GM19238 (cell line): ENCODE results near the gene GMDS.
A peak's percentile ranks its signal among the peaks of the same experiment; 100 is the strongest.

Experiments
- DNase-seq: peaks from one replicate; pipeline ENCODE4 v3.0.0; 2011; ENCODE audit warnings: low spot score; ENCODE audit not compliant: insufficient read length

GMDS gene

DNA sequence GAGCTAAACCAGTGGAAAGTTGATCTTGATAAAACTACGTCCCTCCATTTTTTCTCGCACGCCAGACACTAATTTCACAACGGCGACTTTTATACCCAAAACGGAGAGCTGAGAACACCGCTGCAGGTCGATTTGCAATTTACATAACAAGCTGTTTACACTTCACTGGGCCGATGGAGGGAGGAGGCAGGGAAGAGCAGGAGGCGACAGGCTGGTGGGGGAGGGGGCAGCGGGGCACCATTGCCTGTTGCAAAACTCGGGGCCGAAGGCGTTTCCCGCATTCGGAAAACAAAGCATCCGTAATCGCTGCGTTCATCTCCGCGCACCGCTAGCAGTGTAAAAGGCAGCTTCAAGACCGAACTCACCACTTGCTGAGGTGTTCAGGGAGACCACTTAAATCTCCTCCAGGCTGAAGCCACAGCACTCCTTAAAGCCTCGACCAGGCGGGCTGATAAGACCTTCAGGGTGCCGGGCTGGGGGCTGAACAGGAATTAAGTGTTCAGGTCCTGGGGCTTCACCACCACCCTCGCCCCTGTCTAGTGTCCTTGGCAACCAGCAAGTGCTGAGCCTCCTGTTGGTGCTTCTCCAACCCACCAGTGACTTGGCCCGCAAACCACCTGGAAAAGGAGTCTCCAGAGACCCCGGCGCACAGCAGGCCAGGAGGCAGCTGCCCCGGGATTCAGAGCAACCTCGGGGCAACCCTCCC, 637.7 kb downstream of the GMDS start:
- no peak for DNase-seq

GRCh38 chr6:1606780-1607515, 638.5 kb downstream of the GMDS start:
- DNase-seq = no peak

DNA sequence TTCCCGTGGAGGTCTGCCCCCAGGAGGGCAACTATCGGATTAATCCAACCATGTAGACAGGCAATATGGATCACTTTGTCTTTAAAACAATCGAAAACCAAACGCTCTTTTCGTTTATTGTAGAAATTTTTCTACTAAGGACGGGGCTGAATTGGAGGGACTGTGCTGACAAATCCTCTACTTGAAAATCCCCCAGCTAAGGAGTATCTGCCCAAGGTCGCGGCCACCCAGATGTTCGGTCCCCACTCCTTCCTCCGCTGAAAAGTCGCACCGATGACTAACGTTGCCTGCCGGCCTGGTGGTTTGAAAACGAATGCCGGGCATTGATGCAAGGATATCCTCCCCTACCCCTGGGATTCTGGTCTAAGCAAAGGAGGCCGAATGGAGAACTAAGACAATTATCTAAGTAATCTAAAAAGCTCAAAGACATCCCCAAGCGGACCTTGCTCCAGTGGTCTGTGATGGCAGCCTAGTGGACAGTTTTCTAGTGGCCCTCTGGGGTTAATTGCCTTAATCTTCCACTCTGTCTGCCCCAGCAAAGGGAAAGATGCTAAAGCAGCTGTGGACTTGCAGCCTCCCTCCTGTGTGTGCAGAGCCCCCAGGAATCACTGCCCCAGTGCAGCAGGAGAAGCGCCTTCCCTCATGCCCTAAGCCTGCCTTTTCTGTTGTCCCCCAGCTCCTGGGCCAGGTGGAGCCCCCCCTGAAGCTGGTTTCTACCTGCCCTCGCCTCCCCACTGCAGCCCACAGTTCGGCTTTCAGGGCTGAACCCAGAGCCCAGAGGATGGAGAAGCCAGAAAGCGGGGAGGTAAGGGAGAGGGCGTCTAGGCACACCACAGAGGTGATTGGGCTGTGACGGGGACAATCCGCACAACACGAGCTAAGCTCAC, 639.3 kb downstream of the GMDS start:
- DNase-seq = no peak

DNA sequence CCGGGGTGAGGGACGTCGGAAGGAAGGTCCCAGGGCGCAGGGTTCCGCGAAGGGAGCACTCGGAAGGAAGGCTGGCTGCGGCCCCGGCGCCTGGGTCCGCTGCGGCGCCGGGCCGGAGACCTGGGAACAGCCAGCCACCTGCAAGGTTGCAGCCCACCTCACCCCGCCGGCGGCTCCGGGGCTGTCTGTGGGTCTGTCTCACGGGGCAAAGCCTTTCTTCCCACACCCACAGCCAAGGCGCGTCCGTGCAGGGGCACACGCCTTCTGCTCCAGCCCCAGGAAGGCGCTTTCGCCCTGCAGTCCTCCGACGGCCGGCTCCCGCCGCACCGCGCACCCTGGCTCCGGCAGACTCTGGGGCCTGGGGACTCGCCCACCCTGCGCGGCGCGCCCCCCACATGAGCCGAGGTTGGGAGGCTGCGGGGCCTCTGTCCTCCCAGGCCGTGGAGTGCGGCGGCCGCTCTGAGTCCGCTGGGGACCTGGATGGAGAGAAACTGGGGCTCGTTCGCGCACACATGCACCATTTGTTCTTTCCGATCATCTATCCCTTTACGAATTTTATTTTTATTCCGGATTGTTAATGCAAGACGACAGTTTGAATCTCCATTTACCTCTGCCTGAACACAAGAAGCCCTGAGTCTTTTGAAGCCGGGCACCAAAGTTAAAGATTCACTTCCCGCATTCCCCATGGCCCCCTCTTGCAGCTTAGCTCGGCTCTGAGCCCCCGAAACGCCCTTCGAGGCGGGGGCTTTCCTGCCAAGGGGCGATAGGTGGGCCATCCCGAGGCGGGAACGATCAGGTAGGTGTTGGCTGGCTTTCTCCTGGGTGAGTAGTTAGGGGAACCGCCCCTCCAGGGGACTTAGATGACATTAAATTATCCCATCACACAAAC, 640.2 kb downstream of the GMDS start:
- DNase-seq = no peak

GRCh38 chr6:1604158-1605003, 641.0 kb downstream of the GMDS start:
- DNase-seq = peak; percentile 78

DNA sequence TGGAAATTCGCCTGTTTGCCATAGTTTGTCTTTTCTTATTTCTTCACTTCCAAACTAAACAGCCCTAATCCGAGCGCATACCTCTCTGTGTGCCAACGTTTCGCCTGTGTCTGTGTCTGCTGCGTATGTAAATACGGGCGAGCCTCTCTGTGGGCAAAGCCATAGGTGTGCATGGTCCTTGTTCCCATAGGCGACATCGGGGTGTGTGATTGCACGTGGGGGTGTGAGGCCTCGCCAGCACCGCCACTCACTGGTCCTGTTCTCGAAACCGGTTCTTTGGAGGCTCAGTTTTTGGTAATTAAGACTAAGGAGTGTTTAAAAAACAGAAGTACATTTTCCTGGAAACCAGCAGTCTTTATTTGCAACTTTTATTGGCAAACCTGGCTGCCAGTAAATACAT, 641.7 kb downstream of the GMDS start:
- DNase-seq = no peak

DNA sequence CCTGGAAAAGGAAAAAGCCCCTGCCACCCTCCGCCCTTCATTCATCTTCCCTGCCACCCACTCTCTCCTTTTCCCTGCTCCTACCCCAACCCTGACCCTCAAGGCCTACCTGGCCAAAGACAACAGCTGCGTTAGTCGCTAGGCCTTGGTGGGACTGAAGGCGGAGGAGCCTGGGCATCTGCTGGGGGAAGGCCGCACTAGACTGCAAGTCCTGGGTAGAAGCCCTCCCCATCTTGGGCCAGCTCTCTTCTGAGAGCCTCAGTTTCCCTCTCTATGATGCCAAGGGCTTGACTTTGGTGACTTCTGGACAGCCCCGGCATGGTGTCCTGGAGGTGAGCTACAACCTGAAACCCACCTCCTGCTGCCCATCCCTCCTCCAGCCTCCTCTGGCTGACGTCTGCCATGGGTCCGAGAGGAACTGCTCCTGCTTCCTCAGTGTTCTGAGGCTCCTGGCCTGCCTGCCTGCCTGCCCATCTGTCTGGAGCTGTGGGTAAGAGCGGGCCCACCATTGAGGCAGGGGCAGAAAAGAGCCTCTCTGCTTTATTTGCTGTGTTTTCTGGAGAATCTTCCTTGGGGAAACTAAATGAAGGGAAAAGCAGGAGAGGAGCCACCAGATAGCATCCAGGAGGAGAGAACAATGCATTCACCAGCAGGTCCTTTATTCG, 643.2 kb downstream of the GMDS start:
- DNase-seq = no peak

DNA sequence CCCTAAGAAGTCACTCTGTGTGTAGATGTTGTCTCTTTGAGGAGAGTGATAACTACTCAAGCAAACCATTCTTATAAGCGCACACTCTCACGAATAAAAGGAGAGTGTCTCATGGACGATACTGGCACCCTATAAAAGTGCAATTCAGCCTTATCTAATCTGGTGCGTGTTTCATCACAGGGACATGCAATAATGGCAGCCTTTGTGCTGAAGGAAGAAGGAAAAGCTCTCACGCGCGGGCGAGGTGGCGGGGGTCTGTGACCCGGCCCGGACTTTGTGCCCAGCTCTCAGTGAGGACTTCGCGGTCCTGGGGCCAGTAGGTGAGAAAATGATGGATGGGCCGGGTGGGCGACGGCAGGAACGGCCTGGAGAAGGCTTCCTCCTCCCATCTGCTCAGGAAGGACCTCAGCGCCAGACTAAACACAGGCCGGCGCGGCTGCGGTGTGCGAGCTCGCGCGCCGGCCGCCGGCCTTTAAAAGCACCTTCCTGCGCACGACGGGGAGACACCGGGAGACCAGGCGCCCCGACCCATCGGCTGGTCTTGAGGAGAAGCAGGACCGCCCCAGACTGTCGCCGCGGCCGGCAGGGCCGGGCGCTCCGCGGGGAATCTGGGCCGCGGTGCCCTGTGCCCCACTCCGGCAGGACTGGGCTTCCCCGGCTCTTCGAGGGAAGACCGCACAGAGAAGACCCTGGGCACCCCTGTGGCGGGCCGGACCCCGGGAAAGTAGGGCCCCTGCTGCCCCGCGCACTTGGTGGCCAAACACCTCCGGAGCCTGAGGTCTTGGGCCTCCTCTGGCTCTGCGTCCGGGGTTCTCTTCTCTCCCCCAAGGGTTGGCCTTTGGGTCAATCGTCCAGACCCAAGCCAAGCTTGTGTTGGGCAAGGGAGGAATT, 644.0 kb downstream of the GMDS start:
- DNase-seq = no peak

DNA sequence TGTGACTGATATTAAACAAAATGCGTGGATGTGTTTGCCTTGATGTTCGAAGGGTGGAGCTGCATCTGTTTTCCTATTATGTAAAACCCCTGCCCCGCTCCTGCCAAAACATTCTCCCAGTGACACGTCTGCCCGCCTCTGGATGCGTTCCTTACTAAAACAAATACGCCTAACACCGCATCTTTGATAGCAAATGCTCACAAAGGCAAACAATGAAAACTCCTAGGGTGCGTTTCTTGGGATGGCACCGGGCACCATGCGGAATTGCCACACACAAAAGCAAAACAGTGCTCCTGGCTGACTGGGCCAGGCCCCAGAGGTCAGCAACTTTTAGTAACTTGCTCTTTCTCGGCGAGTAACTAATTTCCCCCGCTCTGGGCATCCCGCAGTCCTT, 644.6 kb downstream of the GMDS start:
- no peak for DNase-seq

DNA sequence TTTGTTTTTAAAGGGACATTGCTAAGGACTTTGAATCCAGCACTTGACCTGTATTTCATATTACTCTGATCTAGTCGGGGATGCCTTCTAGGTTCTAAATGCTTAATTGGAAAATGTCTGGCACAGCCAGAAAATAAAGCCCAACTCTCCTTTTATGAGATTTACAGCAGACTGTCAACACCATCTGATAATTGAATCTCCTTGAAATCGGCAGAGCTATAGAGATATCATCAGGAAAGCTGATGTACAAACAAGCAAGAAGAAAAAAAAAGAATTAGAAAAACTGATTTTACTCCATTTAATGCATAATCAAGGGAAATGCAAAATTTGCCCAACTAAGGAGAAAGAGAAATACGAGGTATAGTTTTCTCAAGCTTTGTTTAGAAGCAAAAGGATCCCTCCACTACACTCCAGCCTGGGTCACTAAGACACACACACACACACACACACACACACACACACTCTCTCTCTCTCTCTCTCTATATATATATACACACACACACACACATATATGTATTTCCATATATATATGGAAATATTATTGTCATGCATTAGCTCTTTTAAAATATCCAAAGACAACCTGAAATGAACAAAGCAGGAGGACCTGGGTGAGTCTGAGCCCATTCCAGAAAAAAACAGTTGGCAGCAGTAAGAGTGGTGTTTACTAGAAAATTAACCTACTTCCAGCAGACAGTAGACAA, 645.2 kb downstream of the GMDS start:
- DNase-seq = no peak

GRCh38 chr6:1599469-1599868, 645.9 kb downstream of the GMDS start:
- DNase-seq = no peak

- no peak for DNase-seq
Observed at GRCh38 chr6:1598886-1599285, 646.5 kb downstream of the GMDS start.

DNA sequence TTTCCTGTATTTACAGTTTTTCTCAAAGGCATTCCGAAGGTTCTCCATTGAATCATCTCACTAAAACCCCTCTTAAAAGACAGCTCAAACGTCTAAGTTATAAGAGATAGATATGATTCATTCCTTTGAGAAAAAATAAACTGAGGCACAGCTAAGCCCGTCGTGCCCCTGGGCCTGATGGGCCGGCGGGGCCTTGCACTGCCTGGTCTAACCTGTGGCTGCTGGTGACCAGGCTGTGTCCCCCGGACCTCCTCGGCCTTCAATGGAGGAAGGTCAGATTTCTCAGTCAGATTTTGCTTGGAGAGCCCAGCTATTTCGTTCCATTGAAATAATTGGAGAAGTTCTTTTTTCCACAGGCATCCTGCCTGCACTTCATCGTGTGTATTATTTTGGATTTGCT, 647.0 kb downstream of the GMDS start:
- DNase-seq = no peak

DNA sequence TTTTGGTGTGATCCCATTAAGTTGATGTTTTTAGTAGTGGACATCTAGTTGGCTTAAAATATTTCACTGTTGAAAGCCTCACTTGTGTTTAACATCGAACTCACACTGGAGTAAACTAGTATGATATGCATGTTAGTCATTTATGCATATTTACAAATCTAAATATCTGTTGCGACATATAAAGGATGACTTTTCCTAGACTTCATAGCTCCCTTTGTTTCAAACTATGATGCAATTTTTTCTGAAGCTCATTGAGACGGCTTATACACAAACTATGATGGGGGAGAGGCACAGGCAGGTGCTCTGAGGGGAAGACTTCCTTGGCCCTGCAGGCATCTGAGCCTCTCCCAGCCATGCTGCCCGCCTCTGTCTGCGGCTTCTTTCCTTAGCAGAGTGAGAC, 647.5 kb downstream of the GMDS start:
- no peak for DNase-seq

GRCh38 chr6:1597121-1597744, 648.2 kb downstream of the GMDS start:
- no peak for DNase-seq

DNA sequence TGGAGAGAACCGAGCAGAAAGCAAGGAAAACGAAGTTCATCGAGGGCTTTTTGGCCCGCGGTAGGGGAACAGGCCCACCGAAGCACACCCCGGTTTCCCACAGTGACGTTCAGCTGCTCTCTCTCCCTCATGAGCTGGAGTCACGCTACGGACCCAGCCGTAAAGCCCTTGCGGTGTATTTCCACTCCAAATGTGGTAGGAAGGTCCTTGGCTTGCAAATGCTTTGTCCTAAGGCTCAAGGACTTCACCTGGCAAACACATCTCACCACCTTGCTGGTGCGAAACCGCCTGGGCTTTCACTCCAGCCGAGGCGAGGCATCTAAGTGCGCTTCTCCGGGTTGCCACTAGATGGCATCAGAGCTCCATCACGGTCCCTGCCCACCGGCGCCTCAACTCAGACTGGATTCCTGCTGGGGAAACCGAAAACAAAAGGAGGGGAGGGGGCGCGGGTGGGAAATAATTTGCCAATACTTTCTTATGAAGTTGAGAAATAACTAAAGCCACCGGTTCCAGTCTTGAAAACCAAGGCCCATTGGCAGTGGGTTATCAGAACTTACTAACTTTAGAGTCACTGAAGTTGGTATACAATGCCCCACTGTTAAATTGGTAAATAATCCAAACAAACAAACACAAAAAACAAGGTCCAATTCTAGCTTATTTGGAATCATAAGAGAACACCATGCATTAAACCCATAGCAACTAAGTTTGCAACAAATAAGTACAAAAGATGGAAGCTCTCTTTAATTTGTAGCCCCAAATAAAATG, 649.1 kb downstream of the GMDS start:
- DNase-seq = peak; percentile 79
